T-helper 9 cell (primary cell): Measurements from ENCODE around the gene BCAS3.

Experiments used
- DNase-seq: peaks from one replicate; pipeline ENCODE4 v3.0.0-alpha.2; 2020

Gene BCAS3

DNA sequence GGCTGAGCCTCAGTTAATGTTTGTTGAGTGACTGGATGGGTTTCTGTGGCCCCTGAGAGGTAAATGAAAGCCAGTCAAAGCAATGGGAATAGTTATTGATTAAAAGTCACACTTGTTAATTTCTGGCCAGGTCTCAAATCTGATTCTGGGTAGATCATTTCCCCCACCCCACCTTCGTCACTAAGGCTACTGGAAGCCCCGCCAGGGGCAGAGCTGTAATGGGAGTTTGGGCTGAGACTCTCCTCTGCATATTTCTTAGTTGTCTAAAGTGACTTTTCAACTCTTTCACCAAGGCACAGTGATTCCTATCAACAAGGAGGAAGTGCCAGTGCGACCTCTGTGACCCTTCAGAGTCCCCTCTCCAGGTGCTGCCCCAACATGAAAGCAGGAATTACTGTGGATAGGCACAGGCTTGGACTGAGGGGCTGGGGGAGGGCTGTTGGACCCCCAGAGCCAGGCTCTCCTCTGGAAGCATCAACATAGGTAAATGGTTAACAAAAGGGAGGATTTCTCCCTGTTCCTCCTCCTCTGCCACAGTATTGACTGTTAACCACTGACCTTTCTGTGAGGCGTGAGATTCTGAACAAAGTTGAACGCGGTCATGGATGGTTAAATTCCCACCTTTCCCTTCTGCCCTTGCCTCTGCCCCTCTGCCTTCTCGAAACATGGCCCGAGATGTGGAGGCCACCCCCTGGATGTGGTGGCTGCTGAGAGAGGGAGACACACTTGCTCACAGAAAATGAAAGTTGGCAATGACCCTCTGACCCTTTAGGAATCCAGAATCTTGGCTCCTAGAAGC, 701.2 kb downstream of the BCAS3 start:
- DNase-seq, result no peak

DNA sequence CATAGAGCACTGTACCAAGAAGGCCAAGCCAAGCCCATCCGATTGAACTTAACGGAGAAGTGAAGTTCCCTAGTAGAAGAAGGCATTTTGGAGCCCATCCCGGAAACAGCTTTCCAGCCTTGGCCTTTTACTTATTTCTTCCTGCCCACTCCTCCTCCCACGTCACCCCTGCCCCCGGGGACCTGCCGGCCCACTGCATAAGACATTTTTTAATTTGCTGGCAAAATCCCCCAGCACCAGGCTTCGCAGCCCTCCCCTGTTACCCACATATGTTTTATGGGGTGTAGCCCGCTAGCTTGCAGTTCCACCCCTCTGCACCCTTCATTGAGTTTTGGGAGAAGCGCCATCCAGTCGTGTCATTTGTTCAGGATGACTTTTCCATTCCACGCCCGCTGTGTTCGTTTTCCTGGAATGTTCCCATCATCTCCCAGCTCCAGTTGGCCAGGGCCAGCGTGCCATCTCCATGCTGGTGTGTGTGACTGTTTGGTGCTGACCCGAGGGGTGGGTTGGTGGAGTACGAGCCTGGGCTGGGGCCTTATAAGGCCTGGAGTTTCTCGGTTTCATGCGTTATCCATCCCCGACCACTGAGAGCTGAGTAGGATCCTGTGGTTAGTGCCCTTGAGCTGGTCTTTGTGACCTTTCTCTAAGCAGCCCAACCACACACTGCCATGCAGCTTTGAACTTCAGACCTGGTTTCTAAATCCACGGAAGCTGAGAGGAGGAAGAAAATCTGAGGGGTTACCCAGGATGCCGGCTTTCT, 702.0 kb downstream of the BCAS3 start:
- DNase-seq, result no peak

DNA sequence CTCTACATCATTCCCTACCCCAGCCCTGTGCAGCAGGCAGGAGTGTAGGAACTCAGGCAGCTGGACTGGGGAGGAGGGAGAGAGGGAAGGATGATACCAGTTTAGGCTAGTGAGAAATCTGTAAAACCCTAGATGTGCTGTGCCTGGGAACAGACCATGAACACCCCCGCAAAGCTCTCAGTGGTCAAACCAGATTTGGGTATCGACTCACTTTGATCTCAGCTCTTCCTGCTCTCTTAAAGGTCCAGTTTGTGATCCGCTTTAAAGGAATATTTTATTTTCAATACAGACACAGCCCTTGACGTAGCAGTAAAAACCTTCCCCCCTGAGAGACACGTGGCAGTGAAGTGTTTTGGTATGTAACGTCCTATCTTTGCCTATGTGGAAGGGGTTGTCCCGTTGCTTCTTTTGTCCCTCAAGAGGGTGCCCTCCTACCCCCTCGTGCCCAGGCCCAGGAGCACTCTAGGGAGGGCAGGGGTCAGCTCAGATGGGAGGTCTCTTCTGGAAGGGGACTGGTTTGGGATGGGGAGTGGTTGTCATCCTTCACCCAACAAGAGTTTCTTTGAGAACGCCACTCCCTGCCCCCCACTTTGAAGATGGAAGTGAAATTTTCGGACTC, 702.7 kb downstream of the BCAS3 start:
- no peak for DNase-seq

DNA sequence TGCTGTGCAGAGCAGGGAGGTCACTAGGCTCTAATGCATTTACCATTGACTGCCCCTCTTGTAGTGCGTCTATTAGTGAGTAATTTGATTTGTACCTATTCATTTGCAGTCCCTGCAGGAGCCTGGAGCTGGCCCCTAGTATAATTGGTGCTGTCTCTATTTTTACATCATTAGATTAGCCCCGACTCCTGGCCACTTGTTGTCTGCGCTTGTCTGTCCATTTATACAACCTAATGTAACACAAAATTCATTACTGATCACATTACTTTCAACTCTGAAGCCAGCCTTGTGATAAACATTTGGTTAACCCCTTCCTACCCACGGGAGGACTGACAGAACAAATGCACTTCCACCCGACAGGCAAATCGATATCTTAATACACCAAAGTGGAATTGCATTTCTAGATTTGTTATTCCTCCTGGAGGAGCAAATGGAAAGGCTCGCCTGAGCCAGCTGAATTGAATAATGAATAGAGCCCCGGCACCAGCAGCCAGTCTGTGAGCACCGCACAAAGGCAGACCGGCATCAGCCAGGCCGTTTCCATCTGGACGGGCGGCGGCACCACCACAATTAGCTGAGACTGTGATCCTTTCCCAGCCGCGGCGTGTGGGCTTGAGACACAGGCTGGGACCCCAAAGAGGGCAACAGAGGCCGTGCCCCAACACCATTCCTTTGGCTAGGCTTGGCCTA, 703.3 kb downstream of the BCAS3 start:
- no peak for DNase-seq

DNA sequence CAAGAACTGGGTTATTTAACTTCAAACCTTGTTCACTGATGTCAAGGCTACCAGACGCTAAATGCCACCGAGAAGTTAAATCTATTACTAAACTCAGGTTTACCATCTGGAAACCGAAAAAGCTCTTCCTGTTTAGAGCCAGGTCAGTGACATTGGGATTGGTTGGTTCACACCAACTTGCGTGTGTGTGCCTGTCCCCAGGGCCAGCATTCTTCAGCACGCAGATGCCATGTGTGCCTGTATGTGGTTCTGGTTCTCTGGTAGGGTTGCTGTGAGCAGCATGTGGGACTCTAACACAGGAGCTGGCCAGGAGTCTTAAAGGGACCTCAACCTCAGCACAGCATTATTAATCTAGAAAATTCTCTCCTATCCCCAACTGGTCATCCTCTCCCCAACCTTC, 703.9 kb downstream of the BCAS3 start:
- no peak for DNase-seq

DNA sequence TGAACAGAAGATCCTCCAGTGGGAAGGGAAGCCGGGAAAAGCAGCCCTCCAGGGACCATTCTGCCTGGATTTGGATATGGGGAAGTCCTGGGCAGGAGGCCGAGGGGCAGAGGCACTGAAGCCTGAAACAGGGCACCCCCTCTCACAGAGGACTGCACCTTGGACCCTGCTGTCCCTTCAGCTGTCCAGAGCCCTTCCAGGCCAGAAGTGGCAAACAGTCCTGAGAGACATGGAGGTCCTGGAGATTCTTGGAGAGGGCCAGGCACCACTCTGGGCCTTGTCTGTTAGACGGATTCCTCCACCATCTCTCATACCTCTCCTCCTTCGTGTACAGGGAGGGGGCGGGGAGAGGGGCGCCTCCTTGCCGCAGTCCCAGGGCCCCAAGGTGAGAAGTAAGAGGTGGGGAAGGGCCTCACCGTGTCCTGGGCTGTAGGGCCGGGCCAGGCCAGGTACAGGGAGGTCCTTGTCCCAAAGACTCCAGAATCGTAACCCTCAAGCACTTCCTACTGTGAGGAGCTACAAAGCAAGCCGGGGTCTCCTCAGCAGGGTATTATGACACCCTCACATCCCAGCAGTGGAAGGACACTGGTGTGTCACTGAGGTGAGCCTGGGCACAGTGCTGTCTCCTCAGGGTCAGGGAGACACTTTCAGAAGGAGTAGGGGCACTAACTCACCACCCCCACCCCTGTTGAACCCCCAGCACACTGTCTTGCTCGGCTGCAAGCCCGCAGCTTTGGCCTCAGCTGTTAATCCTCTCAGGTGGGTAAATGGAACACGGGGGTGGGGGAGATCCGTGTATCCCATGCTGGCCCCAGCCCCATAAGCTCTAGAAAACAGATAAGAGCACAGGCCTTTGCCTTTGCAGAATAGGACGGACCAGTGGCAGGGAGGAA, 705.4 kb downstream of the BCAS3 start:
- DNase-seq, result no peak

DNA sequence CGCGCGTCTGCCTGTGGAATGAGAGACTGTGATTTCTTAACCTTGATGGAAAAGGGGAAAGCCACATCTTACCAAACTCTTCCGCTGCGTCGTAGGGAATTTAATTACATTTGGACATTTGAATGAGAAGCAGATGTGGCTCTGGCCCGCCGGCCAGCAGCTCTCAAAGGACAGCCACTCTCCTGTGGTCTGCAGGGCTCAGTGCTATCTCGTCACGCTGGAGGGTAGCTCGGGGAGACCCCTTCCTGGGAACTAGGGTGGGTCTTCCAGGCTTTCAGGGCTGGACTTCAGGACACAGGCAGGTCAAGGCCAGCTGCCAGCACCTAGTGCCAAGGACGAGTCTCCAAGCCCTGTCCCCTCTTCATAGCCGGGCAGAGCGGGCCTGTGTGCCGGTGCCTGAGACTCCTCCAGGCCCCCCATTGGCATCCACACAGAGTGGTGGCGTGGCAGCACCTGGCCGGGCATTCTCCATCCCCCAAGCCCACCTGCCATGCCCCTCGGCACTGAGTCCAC, 706.1 kb downstream of the BCAS3 start:
- DNase-seq, result no peak

DNA sequence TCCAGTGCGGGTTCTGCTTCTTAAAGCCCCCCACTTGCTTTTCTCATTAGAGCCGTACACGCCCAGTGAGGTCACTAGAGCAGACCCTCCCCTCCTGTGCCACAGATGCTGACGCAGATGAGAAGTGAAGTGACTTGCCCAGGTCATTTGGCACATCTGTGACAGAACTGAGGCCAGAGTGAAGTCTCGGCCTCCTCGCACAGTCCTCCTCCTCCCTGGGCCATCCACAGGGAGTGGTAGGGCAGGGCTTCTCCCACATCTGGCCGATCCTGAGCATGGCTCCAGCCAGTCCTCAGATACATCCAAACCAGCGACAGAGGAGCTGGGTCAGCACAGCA, 706.7 kb downstream of the BCAS3 start:
- DNase-seq, result no peak

DNA sequence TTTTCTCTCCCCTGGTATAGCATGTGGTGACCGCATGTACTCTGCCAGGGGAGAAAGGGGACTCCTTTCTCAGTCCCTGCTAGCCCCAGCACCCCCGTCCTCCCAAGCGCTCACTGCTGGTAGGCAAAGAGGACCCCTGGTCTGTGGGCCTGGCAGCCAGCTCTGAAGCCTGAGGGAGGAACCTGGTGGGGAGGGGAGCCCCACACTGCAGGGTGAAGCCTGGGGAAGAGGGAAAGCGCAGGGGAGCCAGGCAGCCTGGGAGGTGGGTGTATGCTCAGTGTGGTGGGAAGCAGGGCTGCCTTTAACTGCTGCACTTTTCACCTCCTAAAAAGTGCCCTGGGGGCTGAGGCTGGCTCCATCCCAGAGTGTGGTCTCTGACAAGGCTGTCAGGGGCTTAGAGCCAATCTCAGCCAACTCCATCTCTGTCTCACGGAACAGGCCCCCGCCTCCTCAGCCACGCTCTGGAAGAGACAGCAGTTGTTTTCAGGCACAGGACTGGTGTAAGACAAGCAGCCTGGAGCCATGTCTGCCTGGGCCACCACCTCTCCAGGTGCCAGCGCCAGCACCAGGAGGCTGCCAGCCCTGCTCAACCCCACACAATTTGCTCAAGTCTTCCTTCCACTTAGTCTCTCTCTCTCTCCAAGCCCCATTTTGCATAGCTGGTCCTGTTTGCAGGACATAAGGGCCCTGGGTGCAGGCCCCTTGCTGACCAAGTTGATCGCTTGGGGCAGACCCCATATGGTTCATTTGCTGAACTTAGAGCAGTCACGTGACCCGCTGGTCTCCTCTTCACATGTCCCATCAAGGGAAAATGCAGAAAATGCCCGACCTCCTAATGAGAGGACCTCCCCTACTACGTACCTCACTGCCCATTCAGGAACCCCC, 707.3 kb downstream of the BCAS3 start:
- no peak for DNase-seq

DNA sequence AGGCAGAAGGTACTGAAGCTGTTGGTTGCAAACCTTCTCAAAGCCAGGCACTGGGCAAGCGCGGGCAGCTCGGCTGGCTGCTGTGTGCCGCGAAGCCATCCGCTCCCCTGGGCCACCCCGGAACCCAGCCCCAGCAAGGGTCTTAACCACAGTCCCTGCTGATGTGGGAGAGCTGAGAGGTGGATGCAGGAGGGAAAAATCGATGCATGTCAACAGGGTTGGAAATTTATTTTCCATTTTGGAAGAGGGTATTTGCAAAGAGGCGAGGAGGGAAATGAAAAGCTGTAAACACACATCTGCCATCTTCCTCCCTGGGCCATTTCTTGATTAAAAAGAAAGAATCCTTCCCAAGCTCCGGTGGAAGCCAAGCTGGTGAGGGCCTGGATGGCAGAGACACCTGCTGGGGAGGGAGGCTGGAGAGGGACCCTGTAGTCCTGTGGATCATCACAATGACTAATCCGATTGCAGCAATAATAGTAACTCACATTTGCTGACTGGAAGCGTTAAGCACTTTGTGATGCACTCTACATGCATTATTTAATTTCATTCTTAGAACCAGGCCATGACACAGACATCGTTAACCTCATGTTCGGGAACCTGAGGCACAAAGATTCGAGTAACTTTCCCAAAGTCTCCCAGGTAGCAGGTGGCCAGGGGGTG, 708.1 kb downstream of the BCAS3 start:
- no peak for DNase-seq

DNA sequence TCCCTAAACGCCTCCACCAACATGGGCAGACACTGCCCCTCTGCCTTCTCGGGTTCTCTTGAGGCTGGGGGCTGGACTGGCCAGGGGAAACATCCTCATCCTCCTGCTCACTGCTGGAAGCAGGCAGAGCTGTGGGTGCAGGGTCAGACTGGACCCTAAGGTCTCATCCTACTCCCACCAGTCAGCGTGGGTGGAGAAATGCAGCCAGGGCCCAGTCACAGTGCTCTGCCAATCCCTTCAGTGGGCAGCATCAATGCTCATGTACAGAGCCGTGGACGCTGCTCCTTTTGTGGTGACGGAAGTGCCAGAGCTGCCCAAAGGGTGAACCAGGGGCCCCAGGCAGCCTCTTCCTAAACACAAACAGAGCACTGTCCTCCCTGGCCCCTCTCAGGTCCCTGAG, 708.6 kb downstream of the BCAS3 start:
- DNase-seq, result no peak

DNA sequence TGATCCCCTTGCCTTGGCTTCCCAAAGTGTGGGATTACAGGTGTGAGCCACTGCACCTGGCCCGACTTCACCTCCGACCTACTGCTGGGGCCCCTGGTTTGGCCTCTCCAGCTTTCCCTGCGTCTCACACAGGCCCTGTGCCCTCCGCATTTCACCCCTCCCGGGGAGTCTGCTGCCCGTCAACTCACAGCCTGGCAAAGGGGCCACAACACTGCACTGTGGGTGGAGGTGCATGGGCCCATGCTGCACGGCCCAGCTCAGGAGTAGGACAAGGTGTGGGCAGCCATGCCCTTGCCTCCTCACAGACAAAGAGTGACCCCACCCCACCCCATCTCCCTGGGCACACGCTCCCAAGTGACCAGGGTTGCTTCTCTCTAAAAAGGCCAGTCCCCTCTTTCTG, 709.4 kb downstream of the BCAS3 start:
- no peak for DNase-seq

DNA sequence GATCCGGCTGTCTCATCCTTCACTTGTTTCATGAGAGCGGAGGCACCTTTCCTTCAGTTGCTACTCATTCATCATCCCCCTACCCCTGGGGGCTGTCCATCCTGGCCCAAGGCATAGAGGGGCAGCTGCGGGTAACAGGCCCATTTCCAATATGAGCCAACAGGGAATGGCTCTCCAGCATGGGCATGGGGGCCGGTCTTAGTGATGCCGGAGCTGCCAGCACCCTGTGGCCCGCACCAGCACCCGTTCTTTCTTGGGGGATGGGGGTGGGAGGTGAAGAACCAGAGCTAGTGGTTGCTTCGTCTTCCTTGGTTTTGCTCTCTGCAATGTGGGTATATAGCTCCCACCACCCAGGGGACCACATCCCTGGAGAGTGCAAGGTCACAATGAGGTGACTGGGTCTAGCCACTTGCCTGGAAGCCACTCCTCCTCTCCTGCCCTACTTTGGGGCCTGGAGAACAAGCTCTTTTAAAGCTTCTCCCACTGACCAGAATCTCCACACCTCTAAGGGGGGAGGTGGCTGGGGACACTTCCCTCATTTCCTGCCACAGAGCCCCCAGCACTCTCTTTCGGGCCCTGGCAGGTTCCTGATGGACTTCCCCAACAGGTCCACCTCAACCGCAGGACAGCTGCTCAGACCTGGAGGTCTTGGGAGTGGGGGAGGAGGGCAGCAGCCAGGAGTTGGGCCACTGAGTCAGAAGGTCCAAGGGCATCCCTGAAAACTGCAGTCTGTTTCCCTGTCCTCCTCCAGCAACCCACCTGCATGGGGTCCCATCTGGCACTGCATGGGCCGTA, 710.1 kb downstream of the BCAS3 start:
- DNase-seq, result no peak

DNA sequence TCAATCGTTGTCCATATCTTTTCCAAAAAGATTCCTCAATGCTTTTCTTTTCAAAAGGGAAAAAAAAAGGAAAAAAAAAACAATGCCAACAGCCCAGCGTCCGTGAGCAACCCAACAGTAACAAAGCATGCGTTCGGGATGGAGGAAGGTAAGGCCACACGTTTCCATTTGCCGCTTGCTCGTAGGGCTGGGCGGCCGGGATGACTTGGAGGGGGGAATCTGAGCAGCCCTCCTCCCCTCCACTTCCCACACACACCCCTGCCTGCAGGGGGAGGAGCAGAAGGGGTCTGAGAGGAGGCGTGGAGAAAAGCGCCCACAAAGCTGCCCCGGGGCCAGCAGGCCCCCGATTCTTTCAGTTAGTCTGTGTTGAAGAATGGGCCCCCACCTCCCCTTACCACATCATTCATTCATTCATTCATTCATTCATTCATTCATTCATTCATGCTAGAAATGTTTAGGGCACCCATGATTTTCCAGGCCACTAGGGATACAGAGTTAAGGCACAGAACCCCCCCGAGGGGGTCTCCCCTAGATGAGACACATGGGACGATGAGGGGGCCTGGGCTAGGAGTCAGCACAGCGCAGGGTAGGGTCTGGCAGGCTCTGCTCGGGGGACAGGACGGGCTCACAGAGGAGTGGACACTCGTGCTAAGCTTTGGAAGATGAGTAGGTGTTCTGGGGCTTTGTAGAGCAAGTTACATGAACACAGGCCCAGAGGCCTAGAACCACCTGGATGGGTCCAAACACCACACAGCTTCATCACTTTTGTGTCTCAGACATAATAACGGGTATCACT, 711.1 kb downstream of the BCAS3 start:
- no peak for DNase-seq

DNA sequence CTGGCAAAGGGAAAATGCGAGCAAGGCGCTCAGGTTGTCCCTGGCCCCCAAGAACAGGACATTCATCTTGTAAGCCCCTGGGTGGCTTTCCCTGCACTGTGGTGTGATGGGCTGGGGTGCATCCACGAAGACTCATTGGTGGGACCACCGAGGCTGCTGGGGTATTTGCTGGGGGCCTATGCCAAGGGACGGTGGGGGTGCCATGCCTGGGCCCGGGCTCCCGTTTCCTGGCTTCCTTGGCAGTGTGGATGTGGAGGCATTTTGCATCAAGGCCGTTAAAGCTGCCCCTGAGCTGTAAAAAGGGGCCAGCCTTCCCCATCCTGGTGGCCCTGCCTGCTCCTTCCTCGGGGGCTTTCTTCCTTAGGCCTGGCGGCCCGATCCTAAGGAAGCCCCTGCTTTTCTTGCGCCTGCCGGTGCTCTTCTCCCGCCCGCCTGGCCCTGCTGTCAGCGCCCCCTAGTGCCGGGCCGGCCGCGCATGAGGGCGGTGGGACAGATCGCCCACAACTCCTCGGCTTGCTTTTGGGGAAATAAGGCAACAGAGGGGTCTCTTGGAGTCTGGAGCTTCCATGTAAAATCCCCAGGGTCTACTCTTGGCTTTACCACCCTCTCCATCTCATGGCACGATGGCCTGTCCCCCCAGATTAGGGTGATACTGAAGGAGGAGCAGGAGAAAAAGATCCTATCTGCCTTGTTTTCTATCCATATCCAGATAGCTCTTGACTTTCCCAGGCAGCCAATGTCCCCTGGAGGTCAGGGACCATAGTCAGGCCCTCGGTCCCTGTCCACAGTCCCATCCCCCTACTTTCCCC, 712.2 kb downstream of the BCAS3 start:
- peak; percentile 45 for DNase-seq

DNA sequence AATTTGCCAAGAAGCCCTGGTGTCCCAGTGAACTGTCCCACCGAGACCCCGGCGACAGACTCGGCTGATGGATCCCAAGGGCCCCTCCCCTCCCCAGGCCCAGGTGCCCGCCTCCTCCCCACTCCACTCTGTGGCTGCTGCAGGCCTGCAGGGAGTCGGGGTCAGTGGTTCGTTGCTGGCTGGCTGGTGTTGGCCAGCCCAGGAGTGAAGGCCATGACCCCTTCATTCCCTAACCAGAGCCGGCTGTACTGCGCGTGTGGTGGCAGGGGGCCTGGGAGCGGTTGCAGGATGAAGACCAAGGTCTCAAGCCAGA, 712.8 kb downstream of the BCAS3 start:
- DNase-seq, result no peak

DNA sequence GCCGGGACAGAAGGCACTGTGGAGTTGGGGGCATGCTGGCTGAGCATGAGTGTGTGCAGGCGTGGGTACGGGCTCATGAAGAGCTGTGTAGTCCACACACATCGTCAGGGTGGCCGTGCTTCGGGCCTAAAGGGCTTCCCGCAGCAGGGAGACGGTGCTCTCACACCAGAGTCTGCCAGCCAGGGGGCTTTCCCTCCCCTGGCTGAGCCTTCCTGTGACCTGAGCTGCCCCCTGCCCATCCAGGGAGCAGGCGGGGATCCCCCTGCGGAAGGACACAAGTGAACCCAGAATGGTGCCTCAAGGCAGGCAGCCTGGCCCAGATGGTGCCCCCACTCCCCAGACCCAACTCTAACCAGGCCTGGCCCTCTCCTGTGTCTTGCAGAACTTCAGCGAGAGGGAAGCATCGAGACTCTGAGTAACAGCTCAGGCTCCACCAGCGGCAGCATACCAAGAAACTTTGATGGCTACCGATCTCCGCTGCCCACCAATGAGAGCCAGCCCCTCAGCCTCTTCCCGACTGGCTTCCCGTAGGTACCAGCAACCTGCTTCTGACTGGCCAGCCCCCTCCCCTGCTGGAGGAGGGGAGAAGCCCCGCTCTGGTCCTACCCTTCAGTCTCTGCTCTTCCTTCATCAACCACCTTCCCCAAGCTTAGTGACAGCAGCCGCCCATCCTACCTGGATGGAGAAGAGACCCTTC, 714.1 kb downstream of the BCAS3 start:
- DNase-seq, result no peak
